OCI-LY1 (cell line): ENCODE results near the gene DLK1.

Experiments used
- H2AFZ ChIP-seq: fragments of 200-600 bp; sonication (generic), shearing (Covaris generic); 2 replicates; pipeline ENCODE4 v1.6.0; 2014; ENCODE audit warnings: antibody characterized with exemption, mild to moderate bottlenecking, low read length
- H3F3A ChIP-seq: fragments of 200-600 bp; sonication (generic), shearing (Covaris generic); 2 replicates; pipeline ENCODE4 v1.6.0; 2014; ENCODE audit warnings: mild to moderate bottlenecking, antibody characterized with exemption, low read length, moderate library complexity; ENCODE audit not compliant: insufficient read depth
- H3K27ac ChIP-seq: fragments of 200-600 bp; sonication (generic); 2 replicates; pipeline ENCODE4 v1.5.1; 2014; ENCODE audit warnings: low read length, mixed run types, mild to moderate bottlenecking, low read depth; ENCODE audit not compliant: poor library complexity, severe bottlenecking
- H3K27me3 ChIP-seq: fragments of 200-600 bp; sonication (generic); 2 replicates; pipeline ENCODE4 v1.6.0; 2014; ENCODE audit warnings: antibody characterized with exemption, mild to moderate bottlenecking, low read length, moderate library complexity; ENCODE audit not compliant: insufficient read depth
- H3K36me3 ChIP-seq: fragments of 200-600 bp; sonication (generic); 2 replicates; pipeline ENCODE4 v1.6.1; 2014; ENCODE audit warnings: mild to moderate bottlenecking, antibody characterized with exemption, low read length, moderate library complexity, mixed read lengths; ENCODE audit not compliant: insufficient read depth
- H3K4me1 ChIP-seq: fragments of 200-600 bp; sonication (generic); 2 replicates; pipeline ENCODE4 v1.5.1; 2014; ENCODE audit warnings: mild to moderate bottlenecking, low read length, moderate library complexity; ENCODE audit not compliant: insufficient read depth, severe bottlenecking
- H3K4me2 ChIP-seq: fragments of 200-600 bp; sonication (generic), shearing (Covaris generic); 2 replicates; pipeline ENCODE4 v1.6.1; 2014; ENCODE audit warnings: low read length
- H3K4me3 ChIP-seq: fragments of 200-600 bp; sonication (generic); 2 replicates; pipeline ENCODE4 v1.5.1; 2014; ENCODE audit warnings: low read length, low read depth, mild to moderate bottlenecking, mixed read lengths; ENCODE audit not compliant: poor library complexity, severe bottlenecking
- H3K79me2 ChIP-seq: fragments of 200-600 bp; shearing (Covaris generic); 2 replicates; pipeline ENCODE4 v1.6.1; 2016; ENCODE audit warnings: mixed run types, low read length, mixed read lengths; ENCODE audit not compliant: insufficient read depth
- H3K9ac ChIP-seq: fragments of 200-600 bp; sonication (generic), shearing (Covaris generic); 2 replicates; pipeline ENCODE4 v1.6.1; 2014; ENCODE audit warnings: mild to moderate bottlenecking, low read length, mixed read lengths
- H3K9me2 ChIP-seq: fragments of 200-600 bp; sonication (generic), shearing (Covaris generic); 2 replicates; pipeline ENCODE4 v1.6.1; 2014; ENCODE audit warnings: low read depth, mild to moderate bottlenecking, low read length, mixed read lengths
- H3K9me3 ChIP-seq: fragments of 200-600 bp; shearing (Covaris generic); 2 replicates; pipeline ENCODE4 v1.6.1; 2014; ENCODE audit warnings: low read length, mixed read lengths
- H4K20me1 ChIP-seq: fragments of 200-600 bp; sonication (generic), shearing (Covaris generic); 2 replicates; pipeline ENCODE4 v1.6.0; 2016; ENCODE audit warnings: mild to moderate bottlenecking, low read length; ENCODE audit not compliant: insufficient read depth
- EZH2 ChIP-seq: fragments of 200-600 bp; sonication (generic), shearing (Covaris generic); IDR thresholded peaks from 2 replicates; pipeline ENCODE4 v1.8.0; 2017; ENCODE audit warnings: borderline replicate concordance, mixed run types, mild to moderate bottlenecking, antibody characterized with exemption, low read length, moderate library complexity, mixed read lengths
- TF ChIP-seq, protein P1 (sequence below): fragments of 200-600 bp; sonication (generic), shearing (Covaris generic); IDR thresholded peaks from 2 replicates; pipeline ENCODE4 v1.5.1; 2017; ENCODE audit warnings: mild to moderate bottlenecking, antibody characterized with exemption, low read length, moderate library complexity, mixed read lengths

Gene DLK1

DNA sequence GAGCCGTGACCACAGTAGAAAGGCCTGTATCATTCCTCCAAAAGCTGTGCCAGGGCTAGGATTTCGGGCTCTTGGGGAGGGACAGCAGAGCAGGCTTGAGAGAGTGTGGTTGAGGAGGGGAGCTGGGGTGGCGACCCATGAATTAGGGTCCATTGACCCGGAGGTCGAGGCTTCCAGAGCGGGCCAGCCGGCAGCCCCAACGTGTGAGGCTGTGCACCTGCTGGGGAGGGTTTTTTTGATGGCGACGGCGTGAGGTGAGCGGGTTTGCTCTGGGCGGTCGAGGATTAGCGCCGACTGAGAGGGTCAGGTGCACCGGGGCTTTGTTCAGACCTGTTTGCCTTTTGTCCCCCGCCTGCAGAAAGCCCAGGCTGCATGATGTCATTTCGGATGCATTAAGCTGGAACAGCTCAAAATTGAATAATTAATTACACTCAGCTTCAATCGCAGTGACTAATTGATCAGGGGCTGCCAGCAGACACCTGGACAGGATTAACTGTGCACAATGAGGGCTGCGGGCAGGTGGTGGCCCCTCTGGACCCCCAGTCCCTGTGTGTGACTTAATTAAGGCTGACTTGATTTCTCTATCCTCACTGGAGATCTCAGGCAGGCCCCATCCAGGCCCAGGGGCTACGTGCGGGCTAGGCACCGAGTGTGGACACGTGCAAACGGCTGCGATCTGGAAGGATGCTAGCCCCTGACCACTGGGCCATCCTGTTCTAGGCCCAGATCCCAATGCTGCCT lies 57.1 kb downstream of the DLK1 start:
- Histone ChIP-seq H3K27ac (no peak overlapping the region), H3K79me2 (no peaks in the 10 kb centered on the region), H3K4me1 (no peaks in the 10 kb centered on the region), H3K27me3 (no peaks in the 10 kb centered on the region), H3K9ac (no peak overlapping the region), H3K36me3 (no peaks in the 10 kb centered on the region), H3K9me2 (no peaks in the 10 kb centered on the region), H3K9me3 (no peaks in the 10 kb centered on the region), H3F3A (no peaks in the 10 kb centered on the region), H4K20me1 (no peaks in the 10 kb centered on the region), H3K4me3 (no peak overlapping the region), H3K4me2 (no peak overlapping the region), H2AFZ (no peak overlapping the region)
- TF ChIP-seq, protein P1, sequence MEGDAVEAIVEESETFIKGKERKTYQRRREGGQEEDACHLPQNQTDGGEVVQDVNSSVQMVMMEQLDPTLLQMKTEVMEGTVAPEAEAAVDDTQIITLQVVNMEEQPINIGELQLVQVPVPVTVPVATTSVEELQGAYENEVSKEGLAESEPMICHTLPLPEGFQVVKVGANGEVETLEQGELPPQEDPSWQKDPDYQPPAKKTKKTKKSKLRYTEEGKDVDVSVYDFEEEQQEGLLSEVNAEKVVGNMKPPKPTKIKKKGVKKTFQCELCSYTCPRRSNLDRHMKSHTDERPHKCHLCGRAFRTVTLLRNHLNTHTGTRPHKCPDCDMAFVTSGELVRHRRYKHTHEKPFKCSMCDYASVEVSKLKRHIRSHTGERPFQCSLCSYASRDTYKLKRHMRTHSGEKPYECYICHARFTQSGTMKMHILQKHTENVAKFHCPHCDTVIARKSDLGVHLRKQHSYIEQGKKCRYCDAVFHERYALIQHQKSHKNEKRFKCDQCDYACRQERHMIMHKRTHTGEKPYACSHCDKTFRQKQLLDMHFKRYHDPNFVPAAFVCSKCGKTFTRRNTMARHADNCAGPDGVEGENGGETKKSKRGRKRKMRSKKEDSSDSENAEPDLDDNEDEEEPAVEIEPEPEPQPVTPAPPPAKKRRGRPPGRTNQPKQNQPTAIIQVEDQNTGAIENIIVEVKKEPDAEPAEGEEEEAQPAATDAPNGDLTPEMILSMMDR = no peak
- no peak for TF ChIP-seq EZH2

DNA sequence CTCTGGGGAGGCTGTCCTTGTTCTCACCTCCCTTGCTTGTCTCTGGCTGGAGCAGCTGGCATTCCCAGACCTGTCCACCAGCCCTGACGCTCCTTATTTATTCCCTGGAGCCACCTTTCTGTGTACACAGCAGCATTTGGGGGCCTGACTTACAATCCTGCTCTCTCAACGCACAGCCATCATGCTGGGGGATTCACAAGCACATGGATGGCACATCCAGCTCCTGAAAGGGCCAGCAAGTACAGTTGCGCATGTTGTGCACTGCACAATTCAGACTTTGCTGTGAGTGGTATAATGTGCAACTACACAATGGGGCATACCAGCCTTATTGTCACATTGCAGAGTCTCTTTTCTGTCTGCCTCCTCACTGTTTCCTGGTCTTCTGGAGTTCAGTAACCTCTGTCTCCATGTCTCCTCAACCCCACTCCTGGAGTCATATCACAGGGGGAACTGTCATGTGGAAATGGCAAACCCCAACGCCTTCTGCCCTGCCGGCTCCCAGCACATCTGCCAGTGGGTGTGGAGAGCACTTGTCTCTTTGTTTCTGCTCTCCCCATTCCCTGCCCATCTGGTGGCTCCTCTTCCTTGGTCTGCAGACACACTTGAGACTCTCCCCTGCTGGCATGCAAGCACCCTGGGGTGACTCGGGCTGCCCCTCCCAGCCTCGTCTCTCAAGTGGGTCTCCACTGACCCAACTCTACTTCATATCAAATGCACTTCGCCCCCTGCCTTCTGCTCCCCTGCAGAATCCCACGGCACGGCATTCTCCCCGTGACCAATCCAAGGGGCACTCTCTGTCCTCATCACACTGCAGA lies 58.0 kb downstream of the DLK1 start:
- no peak overlapping the region for H3K4me2 ChIP-seq
- H3K27me3 ChIP-seq = no peaks in the 10 kb centered on the region
- H2AFZ ChIP-seq = no peak overlapping the region
- no peak overlapping the region for H3K27ac ChIP-seq
- H3K36me3 ChIP-seq = no peaks in the 10 kb centered on the region
- no peak overlapping the region for H3K4me3 ChIP-seq
- no peak for TF ChIP-seq EZH2
- TF ChIP-seq, protein P1 = no peak
- H4K20me1 ChIP-seq = no peaks in the 10 kb centered on the region
- no peaks in the 10 kb centered on the region for H3K9me3 ChIP-seq
- no peaks in the 10 kb centered on the region for H3K9me2 ChIP-seq
- H3K4me1 ChIP-seq = no peaks in the 10 kb centered on the region
- H3K9ac ChIP-seq = no peak overlapping the region
- no peaks in the 10 kb centered on the region for H3F3A ChIP-seq
- H3K79me2 ChIP-seq = no peaks in the 10 kb centered on the region

DNA sequence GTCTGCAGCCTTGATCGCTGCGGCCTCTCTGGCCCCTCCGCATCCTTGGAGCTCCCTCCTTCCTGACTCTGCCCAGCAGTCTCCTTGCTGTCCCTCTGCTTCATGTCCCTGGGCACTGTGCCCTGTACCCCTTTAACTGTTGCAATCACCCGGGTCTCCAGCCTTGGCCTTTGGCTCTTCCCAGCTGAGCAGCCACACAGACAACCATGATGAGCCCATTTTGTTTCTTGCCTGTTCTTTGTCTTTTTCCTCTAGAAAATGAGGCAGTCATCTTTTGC lies 58.6 kb downstream of the DLK1 start:
- Histone ChIP-seq H3K4me2 (no peak overlapping the region), H2AFZ (no peak overlapping the region), H3K4me1 (no peaks in the 10 kb centered on the region), H3K79me2 (no peaks in the 10 kb centered on the region), H3F3A (no peaks in the 10 kb centered on the region), H3K9me2 (no peaks in the 10 kb centered on the region), H3K36me3 (no peaks in the 10 kb centered on the region), H3K27ac (no peak overlapping the region), H3K27me3 (no peaks in the 10 kb centered on the region), H3K9me3 (no peaks in the 10 kb centered on the region), H3K9ac (no peak overlapping the region), H3K4me3 (no peak overlapping the region), H4K20me1 (no peaks in the 10 kb centered on the region)
- TF ChIP-seq, protein P1 = no peak
- no peak for TF ChIP-seq EZH2
